NCI-H2227 (cell line): Measurements from ENCODE around the gene SV2B.

Source experiments
- DNase-seq: peaks from one replicate; lab custom pipeline; 2025; ENCODE audit not compliant: unreplicated experiment; lab: John Stamatoyannopoulos, UW

The SV2B gene

GRCh38 chr15:91225741-91226140 is 125.7 kb downstream of the SV2B start:
- no peak for DNase-seq

- no peak for DNase-seq
Observed at GRCh38 chr15:91227117-91227516, 127.1 kb downstream of the SV2B start.

GRCh38 chr15:91227766-91228165 is 127.7 kb downstream of the SV2B start:
- DNase-seq = no peak

- no peak for DNase-seq
Observed at GRCh38 chr15:91228383-91228782, 128.3 kb downstream of the SV2B start.

- DNase-seq = no peak
Observed at GRCh38 chr15:91228890-91229289, 128.8 kb downstream of the SV2B start.

GRCh38 chr15:91231703-91232102 is 131.6 kb downstream of the SV2B start:
- DNase-seq = no peak

- no peak for DNase-seq
Observed at GRCh38 chr15:91234759-91235158, 134.7 kb downstream of the SV2B start.

- no peak for DNase-seq
Observed at GRCh38 chr15:91235376-91235775, 135.3 kb downstream of the SV2B start.

GRCh38 chr15:91237445-91237844 is 137.4 kb downstream of the SV2B start:
- DNase-seq = no peak

GRCh38 chr15:91238644-91239425 is 138.8 kb downstream of the SV2B start:
- no peak for DNase-seq

- no peak for DNase-seq
Observed at GRCh38 chr15:91243826-91244225, 143.8 kb downstream of the SV2B start.

GRCh38 chr15:91244919-91245318 is 144.9 kb downstream of the SV2B start:
- DNase-seq = no peak

GRCh38 chr15:91246998-91247397 is 146.9 kb downstream of the SV2B start:
- DNase-seq = no peak

GRCh38 chr15:91249591-91249990 is 149.5 kb downstream of the SV2B start:
- DNase-seq = no peak

GRCh38 chr15:91252322-91252721 is 152.3 kb downstream of the SV2B start:
- no peak for DNase-seq

- DNase-seq = no peak
Observed at GRCh38 chr15:91252756-91253155, 152.7 kb downstream of the SV2B start.

- DNase-seq = no peak
Observed at GRCh38 chr15:91253605-91254004, 153.5 kb downstream of the SV2B start.

GRCh38 chr15:91254766-91255165 is 154.7 kb downstream of the SV2B start:
- DNase-seq = no peak

GRCh38 chr15:91255670-91256192 is 155.7 kb downstream of the SV2B start:
- no peak for DNase-seq

GRCh38 chr15:91257746-91258414 is 157.8 kb downstream of the SV2B start:
- no peak for DNase-seq

GRCh38 chr15:91258415-91258759 is 158.3 kb downstream of the SV2B start:
- DNase-seq = no peak

GRCh38 chr15:91259077-91259476 is 159.0 kb downstream of the SV2B start:
- no peak for DNase-seq
